Subcutaneous abdominal adipose tissue (tissue), 5 donors: ENCODE data around the gene MVK.

Source experiments
- H3K27ac ChIP-seq: one replicate; pipeline ENCODE4 v1.7.0; 2013; ENCODE audit warnings: low read depth, mild to moderate bottlenecking, inconsistent platforms, low read length, moderate library complexity
- H3K27me3 ChIP-seq, 5 donors: one replicate each; pipeline ENCODE4 v1.7.0; 2013; ENCODE audit warnings: low read length in 5 of 5, inconsistent platforms in 1 of 5; ENCODE audit not compliant: control insufficient read depth in 5 of 5, insufficient read depth in 4 of 5
- H3K36me3 ChIP-seq, 5 donors: one replicate each; pipeline ENCODE4 v1.7.0; 2013; ENCODE audit warnings: low read length in 5 of 5; ENCODE audit not compliant: control insufficient read depth in 5 of 5, insufficient read depth in 5 of 5
- H3K4me1 ChIP-seq, 5 donors: one replicate each; pipeline ENCODE4 v1.7.0; 2013; ENCODE audit warnings: low read length in 5 of 5, mild to moderate bottlenecking in 3 of 5, moderate library complexity in 1 of 5; ENCODE audit not compliant: control insufficient read depth in 5 of 5, insufficient read depth in 5 of 5
- H3K4me3 ChIP-seq, 5 donors: one replicate each; pipeline ENCODE4 v1.7.0; 2013; ENCODE audit warnings: low read length in 5 of 5, low read depth in 1 of 5
- H3K9ac ChIP-seq, 5 donors: one replicate each; pipeline ENCODE4 v1.7.0; 2013; ENCODE audit warnings: low read length in 5 of 5, mild to moderate bottlenecking in 4 of 5, moderate library complexity in 3 of 5
- H3K9me3 ChIP-seq, 5 donors: one replicate each; pipeline ENCODE4 v1.7.0; 2013; ENCODE audit warnings: low read length in 5 of 5; ENCODE audit not compliant: control insufficient read depth in 5 of 5
- donor health status: healthy.
- donor health status: healthy.
- donor health status: healthy.
- donor health status: healthy.
- donor health status: healthy.

Gene MVK

DNA sequence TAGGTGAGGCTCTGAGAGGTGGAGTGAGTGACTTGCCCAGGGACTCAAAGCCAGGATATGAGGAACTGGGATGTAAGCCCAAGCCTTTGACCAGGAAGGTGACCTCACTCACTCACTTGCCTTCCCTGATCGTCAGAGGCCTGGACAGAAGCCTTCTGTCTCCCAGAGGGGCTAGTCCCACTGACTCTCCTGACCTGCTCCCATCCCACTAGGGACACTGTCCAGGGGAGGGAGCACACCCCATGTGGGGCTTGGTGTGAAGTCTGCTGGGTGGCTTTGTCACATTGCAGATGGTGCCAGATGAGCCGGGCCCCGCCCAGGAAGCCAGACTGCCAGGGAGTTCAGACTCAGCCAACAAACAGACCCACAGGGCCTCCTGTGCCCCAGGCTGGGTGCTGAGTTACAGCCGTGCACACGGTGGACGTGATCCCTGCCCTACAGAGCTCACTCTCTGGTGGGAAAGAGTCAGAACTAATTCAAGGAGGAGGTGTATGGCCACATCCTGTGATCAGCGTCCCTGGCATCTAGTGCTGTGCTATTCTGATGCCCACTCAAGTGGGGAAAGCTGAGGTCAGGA is 28.6 kb upstream of the MVK start:
- H3K27me3 ChIP-seq: peaks cover 9 to 23% (median 13%) of the 10 kb centered on the region in 5 donors
- no peak overlapping the region for H3K4me3 ChIP-seq
- no peaks in the 10 kb centered on the region for H3K9me3 ChIP-seq
- H3K4me1 ChIP-seq: peaks cover 5 to 25% (median 18%) of the 10 kb centered on the region in 5 donors
- no peak overlapping the region for H3K27ac ChIP-seq
- peak overlapping the region in 1 of 5 donors; percentile 16 for H3K9ac ChIP-seq
- peaks cover 0 to 2% (median 0%) of the 10 kb centered on the region in 5 donors for H3K36me3 ChIP-seq

DNA sequence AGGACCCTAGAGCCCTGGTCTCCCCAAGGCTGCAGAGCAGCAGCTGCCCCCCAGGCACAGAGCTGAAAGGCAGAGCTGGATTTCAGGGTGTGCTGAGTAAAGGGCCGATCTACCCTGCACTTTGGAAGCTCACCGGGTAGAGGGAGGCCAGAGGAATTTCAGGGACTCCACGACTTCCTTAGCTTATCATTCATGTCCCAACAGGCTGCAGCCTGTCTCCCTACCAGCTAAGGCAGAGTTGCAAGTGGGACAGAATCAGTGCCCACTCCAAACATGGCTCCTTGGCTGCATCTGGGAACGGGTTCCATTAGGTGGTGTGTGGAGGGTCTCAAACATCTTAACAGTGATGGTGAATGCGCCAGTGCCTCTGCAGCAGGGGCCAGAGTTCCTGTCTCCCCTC is 27.8 kb upstream of the MVK start:
- Histone ChIP-seq H3K27me3 (peaks cover 9 to 29% (median 16%) of the 10 kb centered on the region in 5 donors), H3K4me3 (no peak overlapping the region), H3K27ac (no peak overlapping the region), H3K4me1 (peaks cover 5 to 25% (median 18%) of the 10 kb centered on the region in 5 donors), H3K9ac (peak overlapping the region in 1 of 5 donors; percentile 16), H3K9me3 (no peaks in the 10 kb centered on the region), H3K36me3 (no peaks in the 10 kb centered on the region)

DNA sequence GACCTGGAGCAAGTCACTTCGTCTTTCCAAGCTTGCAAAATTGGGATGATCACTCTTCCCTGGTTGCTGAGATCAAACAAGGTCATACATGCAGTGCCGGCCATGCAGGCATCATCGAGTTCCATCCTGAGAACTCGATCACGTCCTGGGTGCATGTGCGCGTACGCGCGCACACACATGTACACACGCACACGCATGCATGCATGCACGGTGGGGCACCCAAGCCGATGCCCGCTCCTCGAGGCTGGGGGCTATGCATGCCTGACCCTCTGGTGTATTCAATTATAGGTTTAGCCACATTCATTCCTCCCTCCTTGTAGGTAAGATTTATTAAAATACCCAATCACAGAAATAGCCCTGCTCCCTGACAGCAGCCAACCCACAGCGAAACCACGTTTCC is 26.3 kb upstream of the MVK start:
- no peaks in the 10 kb centered on the region for H3K36me3 ChIP-seq
- no peaks in the 10 kb centered on the region for H3K9me3 ChIP-seq
- no peak overlapping the region for H3K4me3 ChIP-seq
- H3K27ac ChIP-seq: no peak overlapping the region
- no peak overlapping the region for H3K9ac ChIP-seq
- peaks cover 9 to 34% (median 20%) of the 10 kb centered on the region in 5 donors for H3K27me3 ChIP-seq
- peaks cover 5 to 25% (median 18%) of the 10 kb centered on the region in 5 donors for H3K4me1 ChIP-seq

DNA sequence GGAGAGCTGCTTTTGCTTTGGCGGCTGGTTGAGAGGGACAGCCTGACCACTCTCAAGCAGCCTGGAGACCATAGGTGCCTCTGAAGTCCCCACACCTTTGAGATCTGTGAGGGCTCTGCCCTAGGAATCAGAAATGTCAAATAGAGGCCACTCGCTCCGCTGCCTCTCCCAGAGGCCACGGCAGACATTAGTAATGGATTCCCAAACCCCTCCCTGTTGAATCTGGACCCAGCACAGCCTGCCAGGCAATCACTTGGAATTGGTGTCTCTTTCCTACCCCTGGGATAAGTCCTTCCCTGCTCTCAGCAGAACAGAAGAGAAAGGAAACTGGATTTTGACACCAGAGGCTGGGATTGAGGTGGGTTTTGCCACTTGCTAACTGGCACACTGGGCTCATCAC is 25.3 kb upstream of the MVK start:
- Histone ChIP-seq H3K9me3 (no peaks in the 10 kb centered on the region), H3K27me3 (peaks cover 9 to 36% (median 20%) of the 10 kb centered on the region in 5 donors), H3K4me1 (peaks cover 5 to 25% (median 18%) of the 10 kb centered on the region in 5 donors), H3K9ac (no peak overlapping the region), H3K4me3 (no peak overlapping the region), H3K27ac (no peak overlapping the region), H3K36me3 (no peaks in the 10 kb centered on the region)

DNA sequence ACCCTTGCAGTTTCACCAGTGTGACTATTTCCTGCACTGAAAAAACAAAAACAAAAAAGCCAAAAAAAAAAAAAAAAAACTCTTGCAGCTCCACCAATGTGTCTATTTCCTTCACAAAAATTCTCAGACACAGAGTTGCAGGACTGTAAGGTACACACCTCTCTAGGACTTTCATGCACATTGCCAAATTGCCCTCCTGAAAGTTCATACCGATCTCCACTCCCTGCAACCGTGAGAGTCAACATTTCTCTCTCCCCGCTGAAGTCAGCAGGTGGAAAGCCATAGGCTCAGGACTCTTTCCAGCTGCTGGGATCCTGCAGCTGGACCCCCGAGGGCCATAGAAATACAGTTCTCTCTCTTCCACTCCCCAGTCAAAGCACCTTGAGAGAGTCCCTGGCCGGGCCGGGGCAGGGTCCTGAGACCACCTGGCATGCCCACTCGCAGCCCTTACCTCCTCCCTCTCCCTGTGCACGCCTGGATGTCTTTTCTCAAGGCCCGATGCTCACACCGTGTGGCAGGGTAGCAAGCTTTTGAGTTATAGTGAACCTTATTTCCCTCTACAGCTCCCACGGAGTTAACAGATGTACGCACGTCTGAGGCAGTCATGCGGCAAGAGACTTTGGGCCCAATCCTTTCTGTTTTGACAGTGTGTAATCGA is 23.9 kb upstream of the MVK start:
- Histone ChIP-seq H3K36me3 (no peaks in the 10 kb centered on the region), H3K27me3 (peaks cover 15 to 50% (median 25%) of the 10 kb centered on the region in 5 donors)

DNA sequence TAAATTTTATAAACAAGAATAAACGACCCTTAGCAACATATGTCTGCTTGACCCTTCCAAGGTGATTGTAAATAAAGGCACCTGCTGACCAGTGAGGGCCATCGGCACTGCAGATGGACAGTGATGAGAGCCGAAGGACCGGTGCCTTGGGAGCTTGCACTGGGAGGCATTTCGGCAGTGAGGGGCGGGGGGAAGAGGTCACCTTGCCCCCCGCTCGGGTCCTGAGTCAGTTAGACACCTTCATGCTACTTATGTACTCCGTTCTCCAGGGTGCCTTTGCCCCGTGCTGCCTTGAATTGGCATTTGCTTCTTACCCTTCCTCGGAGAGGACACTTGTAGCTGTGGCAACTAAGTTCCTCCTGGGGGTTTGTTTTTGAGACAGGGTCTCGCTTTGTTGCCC is 23.3 kb upstream of the MVK start:
- Histone ChIP-seq H3K9ac (no peak overlapping the region), H3K9me3 (no peaks in the 10 kb centered on the region), H3K27ac (no peak overlapping the region), H3K4me3 (no peak overlapping the region), H3K36me3 (no peaks in the 10 kb centered on the region), H3K4me1 (peaks cover 4 to 25% (median 16%) of the 10 kb centered on the region in 5 donors), H3K27me3 (peaks cover 15 to 50% (median 25%) of the 10 kb centered on the region in 5 donors)

More for the DNA sequence above, 23.9 kb upstream of the MVK start:
- no peak overlapping the region for H3K9ac ChIP-seq
- peaks cover 9 to 30% (median 22%) of the 10 kb centered on the region in 5 donors for H3K4me1 ChIP-seq
- H3K9me3 ChIP-seq: no peaks in the 10 kb centered on the region
- no peak overlapping the region for H3K27ac ChIP-seq
- no peak overlapping the region for H3K4me3 ChIP-seq

DNA sequence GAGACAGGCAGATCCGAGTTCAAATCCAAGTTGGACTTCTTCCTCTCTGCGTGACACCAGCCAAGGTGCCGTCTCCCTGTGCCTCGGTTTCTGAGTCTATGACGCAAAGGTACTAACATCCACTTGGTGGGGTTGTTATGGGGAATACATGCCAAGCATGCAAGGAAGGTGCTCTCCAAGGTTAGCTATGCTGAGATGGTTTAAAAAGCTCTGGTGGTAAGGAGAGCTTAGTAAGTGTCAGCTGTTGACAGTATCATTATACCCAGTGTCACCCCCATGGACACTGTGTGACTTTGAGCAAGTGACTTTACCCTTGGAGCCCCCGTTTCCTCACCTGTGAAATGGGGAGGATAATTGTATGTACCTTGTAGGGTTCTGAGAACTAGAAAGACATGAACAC is 22.5 kb upstream of the MVK start:
- H3K9me3 ChIP-seq: no peaks in the 10 kb centered on the region
- no peak overlapping the region for H3K9ac ChIP-seq
- H3K27ac ChIP-seq: no peak overlapping the region
- peaks cover 0 to 2% (median 0%) of the 10 kb centered on the region in 5 donors for H3K36me3 ChIP-seq
- H3K4me1 ChIP-seq: peaks cover 4 to 19% (median 12%) of the 10 kb centered on the region in 5 donors
- H3K27me3 ChIP-seq: peaks cover 15 to 50% (median 27%) of the 10 kb centered on the region in 5 donors
- H3K4me3 ChIP-seq: no peak overlapping the region

DNA sequence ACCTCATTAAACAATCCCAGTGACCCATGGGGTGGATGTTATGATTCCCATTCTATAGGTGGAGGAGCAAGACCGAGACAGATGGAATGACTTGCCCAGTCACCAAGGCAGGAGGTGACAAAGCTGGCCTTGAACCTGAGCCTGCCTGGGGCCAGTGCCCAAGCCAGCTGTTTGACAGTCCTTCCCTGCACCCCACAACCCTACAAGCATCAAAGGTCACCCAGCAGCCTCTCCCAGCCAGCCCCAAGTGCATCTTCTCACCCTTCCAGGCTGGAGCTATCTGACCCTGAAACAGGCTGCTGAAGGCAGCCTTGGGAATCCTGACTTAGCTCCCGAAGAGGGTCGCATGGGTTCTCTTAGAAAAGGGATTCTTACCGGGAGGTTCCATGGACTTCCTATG is 20.6 kb upstream of the MVK start:
- Histone ChIP-seq H3K9me3 (no peaks in the 10 kb centered on the region), H3K9ac (no peak overlapping the region), H3K4me3 (no peak overlapping the region), H3K4me1 (peaks cover 4 to 19% (median 12%) of the 10 kb centered on the region in 5 donors), H3K27me3 (peaks cover 9 to 43% (median 21%) of the 10 kb centered on the region in 5 donors), H3K36me3 (peaks cover 0 to 20% (median 16%) of the 10 kb centered on the region in 5 donors), H3K27ac (no peak overlapping the region)

DNA sequence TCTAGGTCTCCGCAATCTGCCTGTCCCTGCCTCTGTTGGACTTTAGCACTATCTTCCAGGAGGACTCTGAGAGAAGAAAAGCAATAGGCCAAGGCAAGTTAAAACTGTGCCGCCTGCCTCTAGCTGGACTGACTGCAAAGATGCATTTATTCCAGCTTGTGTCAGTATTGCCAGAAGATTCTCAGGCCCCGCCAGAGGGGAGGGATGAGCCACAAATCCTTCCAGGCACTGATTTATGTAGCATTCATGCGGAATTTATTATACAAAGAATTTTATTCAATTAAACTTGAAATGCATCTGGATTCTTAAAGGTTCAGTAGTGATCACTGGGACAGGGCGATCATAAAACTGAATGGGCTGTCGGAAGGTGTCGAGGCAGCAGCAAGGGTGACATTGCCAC is 20.1 kb upstream of the MVK start:
- peaks cover 4 to 15% (median 10%) of the 10 kb centered on the region in 5 donors for H3K4me1 ChIP-seq
- H3K36me3 ChIP-seq: peaks cover 0 to 23% (median 20%) of the 10 kb centered on the region in 5 donors
- no peak overlapping the region for H3K27ac ChIP-seq
- H3K4me3 ChIP-seq: no peak overlapping the region
- no peak overlapping the region for H3K9ac ChIP-seq
- peaks cover 9 to 39% (median 21%) of the 10 kb centered on the region in 5 donors for H3K27me3 ChIP-seq
- no peaks in the 10 kb centered on the region for H3K9me3 ChIP-seq

DNA sequence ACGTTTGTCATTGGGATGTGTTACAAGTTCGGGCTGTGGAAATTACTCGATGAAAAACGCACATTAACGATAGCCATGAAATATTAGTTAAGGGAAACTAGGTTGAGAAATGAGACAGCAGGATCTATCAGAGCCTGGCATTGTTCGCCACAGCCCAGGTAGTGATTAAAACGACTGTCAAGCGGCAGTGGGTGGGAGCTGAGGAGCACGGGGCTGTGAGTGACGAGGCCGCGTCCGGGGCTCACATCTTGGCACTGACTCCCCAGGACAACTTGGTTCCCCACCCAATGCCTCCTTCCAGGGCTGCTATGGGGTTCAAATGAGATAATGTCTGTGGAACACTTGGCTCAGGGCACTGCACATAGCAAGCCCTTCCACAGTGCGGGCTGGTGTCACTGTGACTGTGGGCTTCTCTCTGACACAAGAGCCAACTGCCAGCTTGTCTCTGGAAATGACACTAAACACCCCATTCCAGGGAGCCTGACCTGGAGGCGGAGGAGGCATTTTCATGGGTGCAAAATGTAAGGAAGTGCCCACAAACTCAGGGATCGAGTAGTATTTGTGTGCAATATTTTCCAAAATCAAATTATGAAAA is 19.6 kb upstream of the MVK start:
- Histone ChIP-seq H3K9me3 (no peaks in the 10 kb centered on the region), H3K4me3 (no peak overlapping the region), H3K27ac (no peak overlapping the region), H3K36me3 (peaks cover 0 to 27% (median 25%) of the 10 kb centered on the region in 5 donors), H3K27me3 (peaks cover 8 to 35% (median 21%) of the 10 kb centered on the region in 5 donors), H3K9ac (no peak overlapping the region), H3K4me1 (peaks cover 4 to 10% (median 6%) of the 10 kb centered on the region in 5 donors)
